ENCODE measurements around the gene TBC1D10B.

DNA sequence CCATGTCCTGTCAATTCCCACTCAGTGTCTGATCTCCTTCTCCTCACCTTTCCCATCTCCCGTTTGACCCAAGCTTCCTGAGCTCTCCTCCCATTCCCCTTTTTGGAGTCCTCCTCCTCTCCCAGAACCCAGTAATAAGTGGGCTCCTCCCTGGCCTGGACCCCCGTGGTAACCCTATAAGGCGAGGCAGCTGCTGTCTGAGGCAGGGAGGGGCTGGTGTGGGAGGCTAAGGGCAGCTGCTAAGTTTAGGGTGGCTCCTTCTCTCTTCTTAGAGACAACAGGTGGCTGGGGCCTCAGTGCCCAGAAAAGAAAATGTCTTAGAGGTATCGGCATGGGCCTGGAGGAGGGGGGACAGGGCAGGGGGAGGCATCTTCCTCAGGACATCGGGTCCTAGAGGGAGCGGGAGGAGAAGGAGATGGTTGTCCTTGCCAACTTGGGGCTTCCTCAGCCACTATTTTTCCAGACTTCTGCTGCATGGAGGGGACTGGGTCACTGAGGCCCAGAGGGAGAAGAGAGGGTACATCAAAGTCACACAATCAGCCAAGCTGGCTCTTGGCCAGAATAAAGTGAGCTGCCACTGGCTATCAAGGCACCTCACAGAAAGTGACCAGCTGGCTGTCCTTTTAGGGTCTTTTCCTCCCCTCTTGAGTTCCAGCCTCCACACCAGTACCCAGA is 1.9 kb upstream of the TBC1D10B start:
- TF ChIP-seq EP300 (IDR thresholded peaks at IDR 0.05; ENCODE audit: borderline replicate concordance): no peak
- no peak for TF ChIP-seq NFIC (IDR thresholded peaks at IDR 0.05)
- no peak for TF ChIP-seq CEBPB (IDR thresholded peaks at IDR 0.05)

Measured in Ishikawa (cell line).